K562 (cell line): ENCODE data around the gene GET4. TPM values are rescaled to one million over a fixed set of nuclear protein-coding genes. Genes with fewer than 3 reads are reported as not detected.

Experiments
- KLF13 ChIP-seq: fragments of 450-650 bp; IDR thresholded peaks from 2 replicates; pipeline ENCODE4 v1.6.1; 2016; ENCODE audit warnings: missing genetic modification characterization, low read depth, mild to moderate bottlenecking, missing compliant biosample characterization, moderate library complexity, borderline replicate concordance
- L3MBTL2 ChIP-seq: fragments of 450-650 bp; IDR thresholded peaks from 2 replicates; pipeline ENCODE4 v1.6.1; 2016; ENCODE audit warnings: mild to moderate bottlenecking, moderate library complexity
- NR2C1 ChIP-seq, 2 experiments: fragments of 450-650 bp; IDR thresholded peaks; 2 replicates each; pipeline ENCODE4 v1.6.1; 2017; ENCODE audit warnings: mild to moderate bottlenecking in 2 of 2, antibody characterized with exemption in 1 of 2, inconsistent platforms in 1 of 2, missing compliant biosample characterization in 1 of 2, missing genetic modification characterization in 1 of 2
- SLC30A9 ChIP-seq: fragments of 250-450 bp; sonication (Bioruptor Pico); IDR thresholded peaks from 2 replicates; pipeline ENCODE4 v1.8.0; 2022; ENCODE audit warnings: mild to moderate bottlenecking, moderate library complexity
- ZNF217 ChIP-seq: sonication (generic); formaldehyde crosslinking; IDR thresholded peaks from 2 replicates; pipeline ENCODE4 v1.8.0; 2022; ENCODE audit warnings: mild to moderate bottlenecking, missing genetic modification reagents
- polyA plus RNA-seq, 8 experiments: library from polyadenylated mRNA; depleted of rRNA in 4 of 8; stranded (reverse) in 5 of 8; unstranded in 3 of 8; fragments of >200 nt; fragmentation: Nextera tagmentation in 2 of 8; fragmentation: Illumina TruSeq in 1 of 8; extraction: Ambion mirVana in 2 of 8; extraction: Trizol in 1 of 8; gene quantifications; 2 replicates each; pipeline versions ENCODE4 v1.2.1 to v1.2.3, GENCODE V29; 2011 to 2014; ENCODE audit warnings: inconsistent platforms in 1 of 8, missing spikeins in 1 of 8
- total RNA-seq, 7 experiments: library from RNA; depleted of rRNA in 6 of 7; stranded (reverse); fragments of >200 nt in 6 of 7; fragmentation: Illumina TruSeq in 2 of 7; extraction: Trizol in 2 of 7; gene quantifications; 2 replicates each; pipeline versions ENCODE4 v1.2.1 to v1.2.3, GENCODE V29; 2011 to 2021; ENCODE audit warnings: low replicate concordance in 1 of 7
- TF ChIP-seq, protein P1 (sequence below): fragments of 200-600 bp; sonication (generic); IDR thresholded peaks from one replicate; pipeline ENCODE4 v1.6.1; 2012; ENCODE audit warnings: mild to moderate bottlenecking, low read depth, low read length, inconsistent platforms
- TF ChIP-seq, protein P2 (sequence below): sonication (generic); formaldehyde crosslinking; IDR thresholded peaks from 2 replicates; pipeline ENCODE4 v1.8.1; 2022; ENCODE audit warnings: missing genetic modification reagents
- TF ChIP-seq, protein P3 (sequence below): sonication (generic); formaldehyde crosslinking; IDR thresholded peaks from 2 replicates; pipeline ENCODE4 v1.8.0; 2022; ENCODE audit warnings: mild to moderate bottlenecking, missing genetic modification reagents
- TF ChIP-seq, protein P4 (sequence below): conservative IDR thresholded peaks from 2 replicates; pipeline ENCODE4 v1.6.1; 2011; ENCODE audit warnings: low read depth, mild to moderate bottlenecking, low read length; ENCODE audit not compliant: control insufficient read depth

The GET4 gene
- total and polyA plus RNA-seq, 9 of the 15 experiments (the other 6 are each of a cell fraction or from before 2014, with no cell fraction given), result 0.99 to 122 (median 40.4) TPM

DNA sequence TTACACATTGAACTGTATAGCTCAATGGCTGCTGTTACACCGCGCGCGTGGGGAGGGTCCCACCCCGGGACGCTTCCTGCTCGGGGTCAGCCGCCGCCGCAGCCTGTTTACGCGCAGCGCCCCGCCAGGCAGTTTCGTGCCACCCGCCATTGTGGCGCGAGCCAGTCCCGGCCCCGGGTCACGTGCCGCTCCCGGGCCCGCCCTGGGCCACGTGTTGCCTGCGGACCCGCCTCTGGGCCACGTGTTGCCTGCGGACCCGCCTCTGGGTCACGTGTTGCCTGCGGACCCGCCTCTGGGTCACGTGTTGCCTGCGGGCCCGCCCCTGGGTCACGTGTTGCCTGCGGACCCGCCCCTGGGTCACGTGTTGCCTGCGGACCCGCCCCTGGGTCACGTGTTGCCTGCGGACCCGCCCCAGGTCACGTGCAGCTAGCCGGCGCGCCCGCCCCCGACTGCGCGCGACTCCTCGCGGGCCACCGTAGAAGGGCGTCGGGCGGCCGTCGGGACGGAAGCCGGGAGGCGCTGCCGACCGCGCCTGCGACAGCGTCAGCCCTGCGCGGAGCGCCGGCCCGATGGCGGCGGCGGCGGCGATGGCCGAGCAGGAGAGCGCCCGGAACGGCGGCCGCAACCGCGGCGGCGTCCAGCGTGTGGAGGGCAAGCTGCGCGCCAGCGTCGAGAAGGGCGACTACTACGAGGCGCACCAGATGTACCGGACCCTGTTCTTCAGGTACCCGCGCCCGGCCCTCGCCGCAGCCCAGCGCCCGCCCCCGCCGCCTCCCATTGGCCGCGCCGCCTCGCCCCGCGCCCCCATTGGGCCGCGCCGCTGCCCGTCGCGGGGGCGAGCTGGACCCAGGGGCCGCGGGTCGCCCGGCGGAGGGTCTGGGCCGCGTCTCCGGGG lies at the start of gene GET4 (continued):
- TF ChIP-seq, protein P1, sequence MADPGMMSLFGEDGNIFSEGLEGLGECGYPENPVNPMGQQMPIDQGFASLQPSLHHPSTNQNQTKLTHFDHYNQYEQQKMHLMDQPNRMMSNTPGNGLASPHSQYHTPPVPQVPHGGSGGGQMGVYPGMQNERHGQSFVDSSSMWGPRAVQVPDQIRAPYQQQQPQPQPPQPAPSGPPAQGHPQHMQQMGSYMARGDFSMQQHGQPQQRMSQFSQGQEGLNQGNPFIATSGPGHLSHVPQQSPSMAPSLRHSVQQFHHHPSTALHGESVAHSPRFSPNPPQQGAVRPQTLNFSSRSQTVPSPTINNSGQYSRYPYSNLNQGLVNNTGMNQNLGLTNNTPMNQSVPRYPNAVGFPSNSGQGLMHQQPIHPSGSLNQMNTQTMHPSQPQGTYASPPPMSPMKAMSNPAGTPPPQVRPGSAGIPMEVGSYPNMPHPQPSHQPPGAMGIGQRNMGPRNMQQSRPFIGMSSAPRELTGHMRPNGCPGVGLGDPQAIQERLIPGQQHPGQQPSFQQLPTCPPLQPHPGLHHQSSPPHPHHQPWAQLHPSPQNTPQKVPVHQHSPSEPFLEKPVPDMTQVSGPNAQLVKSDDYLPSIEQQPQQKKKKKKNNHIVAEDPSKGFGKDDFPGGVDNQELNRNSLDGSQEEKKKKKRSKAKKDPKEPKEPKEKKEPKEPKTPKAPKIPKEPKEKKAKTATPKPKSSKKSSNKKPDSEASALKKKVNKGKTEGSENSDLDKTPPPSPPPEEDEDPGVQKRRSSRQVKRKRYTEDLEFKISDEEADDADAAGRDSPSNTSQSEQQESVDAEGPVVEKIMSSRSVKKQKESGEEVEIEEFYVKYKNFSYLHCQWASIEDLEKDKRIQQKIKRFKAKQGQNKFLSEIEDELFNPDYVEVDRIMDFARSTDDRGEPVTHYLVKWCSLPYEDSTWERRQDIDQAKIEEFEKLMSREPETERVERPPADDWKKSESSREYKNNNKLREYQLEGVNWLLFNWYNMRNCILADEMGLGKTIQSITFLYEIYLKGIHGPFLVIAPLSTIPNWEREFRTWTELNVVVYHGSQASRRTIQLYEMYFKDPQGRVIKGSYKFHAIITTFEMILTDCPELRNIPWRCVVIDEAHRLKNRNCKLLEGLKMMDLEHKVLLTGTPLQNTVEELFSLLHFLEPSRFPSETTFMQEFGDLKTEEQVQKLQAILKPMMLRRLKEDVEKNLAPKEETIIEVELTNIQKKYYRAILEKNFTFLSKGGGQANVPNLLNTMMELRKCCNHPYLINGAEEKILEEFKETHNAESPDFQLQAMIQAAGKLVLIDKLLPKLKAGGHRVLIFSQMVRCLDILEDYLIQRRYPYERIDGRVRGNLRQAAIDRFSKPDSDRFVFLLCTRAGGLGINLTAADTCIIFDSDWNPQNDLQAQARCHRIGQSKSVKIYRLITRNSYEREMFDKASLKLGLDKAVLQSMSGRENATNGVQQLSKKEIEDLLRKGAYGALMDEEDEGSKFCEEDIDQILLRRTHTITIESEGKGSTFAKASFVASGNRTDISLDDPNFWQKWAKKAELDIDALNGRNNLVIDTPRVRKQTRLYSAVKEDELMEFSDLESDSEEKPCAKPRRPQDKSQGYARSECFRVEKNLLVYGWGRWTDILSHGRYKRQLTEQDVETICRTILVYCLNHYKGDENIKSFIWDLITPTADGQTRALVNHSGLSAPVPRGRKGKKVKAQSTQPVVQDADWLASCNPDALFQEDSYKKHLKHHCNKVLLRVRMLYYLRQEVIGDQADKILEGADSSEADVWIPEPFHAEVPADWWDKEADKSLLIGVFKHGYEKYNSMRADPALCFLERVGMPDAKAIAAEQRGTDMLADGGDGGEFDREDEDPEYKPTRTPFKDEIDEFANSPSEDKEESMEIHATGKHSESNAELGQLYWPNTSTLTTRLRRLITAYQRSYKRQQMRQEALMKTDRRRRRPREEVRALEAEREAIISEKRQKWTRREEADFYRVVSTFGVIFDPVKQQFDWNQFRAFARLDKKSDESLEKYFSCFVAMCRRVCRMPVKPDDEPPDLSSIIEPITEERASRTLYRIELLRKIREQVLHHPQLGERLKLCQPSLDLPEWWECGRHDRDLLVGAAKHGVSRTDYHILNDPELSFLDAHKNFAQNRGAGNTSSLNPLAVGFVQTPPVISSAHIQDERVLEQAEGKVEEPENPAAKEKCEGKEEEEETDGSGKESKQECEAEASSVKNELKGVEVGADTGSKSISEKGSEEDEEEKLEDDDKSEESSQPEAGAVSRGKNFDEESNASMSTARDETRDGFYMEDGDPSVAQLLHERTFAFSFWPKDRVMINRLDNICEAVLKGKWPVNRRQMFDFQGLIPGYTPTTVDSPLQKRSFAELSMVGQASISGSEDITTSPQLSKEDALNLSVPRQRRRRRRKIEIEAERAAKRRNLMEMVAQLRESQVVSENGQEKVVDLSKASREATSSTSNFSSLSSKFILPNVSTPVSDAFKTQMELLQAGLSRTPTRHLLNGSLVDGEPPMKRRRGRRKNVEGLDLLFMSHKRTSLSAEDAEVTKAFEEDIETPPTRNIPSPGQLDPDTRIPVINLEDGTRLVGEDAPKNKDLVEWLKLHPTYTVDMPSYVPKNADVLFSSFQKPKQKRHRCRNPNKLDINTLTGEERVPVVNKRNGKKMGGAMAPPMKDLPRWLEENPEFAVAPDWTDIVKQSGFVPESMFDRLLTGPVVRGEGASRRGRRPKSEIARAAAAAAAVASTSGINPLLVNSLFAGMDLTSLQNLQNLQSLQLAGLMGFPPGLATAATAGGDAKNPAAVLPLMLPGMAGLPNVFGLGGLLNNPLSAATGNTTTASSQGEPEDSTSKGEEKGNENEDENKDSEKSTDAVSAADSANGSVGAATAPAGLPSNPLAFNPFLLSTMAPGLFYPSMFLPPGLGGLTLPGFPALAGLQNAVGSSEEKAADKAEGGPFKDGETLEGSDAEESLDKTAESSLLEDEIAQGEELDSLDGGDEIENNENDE, result no peak
- TF ChIP-seq, protein P2, sequence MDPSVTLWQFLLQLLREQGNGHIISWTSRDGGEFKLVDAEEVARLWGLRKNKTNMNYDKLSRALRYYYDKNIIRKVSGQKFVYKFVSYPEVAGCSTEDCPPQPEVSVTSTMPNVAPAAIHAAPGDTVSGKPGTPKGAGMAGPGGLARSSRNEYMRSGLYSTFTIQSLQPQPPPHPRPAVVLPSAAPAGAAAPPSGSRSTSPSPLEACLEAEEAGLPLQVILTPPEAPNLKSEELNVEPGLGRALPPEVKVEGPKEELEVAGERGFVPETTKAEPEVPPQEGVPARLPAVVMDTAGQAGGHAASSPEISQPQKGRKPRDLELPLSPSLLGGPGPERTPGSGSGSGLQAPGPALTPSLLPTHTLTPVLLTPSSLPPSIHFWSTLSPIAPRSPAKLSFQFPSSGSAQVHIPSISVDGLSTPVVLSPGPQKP (CRISPR knock-in tag), result no peak
- TF ChIP-seq NR2C1 (IDR thresholded peaks at IDR 0.05) (0 out of 2 replicates have a peak, but pooled peaks have one; percentile 40), NR2C1 (tag; IDR thresholded peaks at IDR 0.05) (0 out of 2 replicates have a peak, but pooled peaks have one; percentile 22), KLF13 (tag) (no peak), SLC30A9 (CRISPR knock-in tag) (no peak), L3MBTL2 (peak; percentile 82), ZNF217 (no peak)
- TF ChIP-seq, protein P3, sequence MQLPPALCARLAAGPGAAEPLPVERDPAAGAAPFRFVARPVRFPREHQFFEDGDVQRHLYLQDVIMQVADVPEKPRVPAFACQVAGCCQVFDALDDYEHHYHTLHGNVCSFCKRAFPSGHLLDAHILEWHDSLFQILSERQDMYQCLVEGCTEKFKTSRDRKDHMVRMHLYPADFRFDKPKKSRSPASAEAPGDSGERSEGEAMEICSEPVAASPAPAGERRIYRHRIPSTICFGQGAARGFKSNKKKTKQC (CRISPR knock-in tag), result peak; percentile 98
- TF ChIP-seq, protein P4, sequence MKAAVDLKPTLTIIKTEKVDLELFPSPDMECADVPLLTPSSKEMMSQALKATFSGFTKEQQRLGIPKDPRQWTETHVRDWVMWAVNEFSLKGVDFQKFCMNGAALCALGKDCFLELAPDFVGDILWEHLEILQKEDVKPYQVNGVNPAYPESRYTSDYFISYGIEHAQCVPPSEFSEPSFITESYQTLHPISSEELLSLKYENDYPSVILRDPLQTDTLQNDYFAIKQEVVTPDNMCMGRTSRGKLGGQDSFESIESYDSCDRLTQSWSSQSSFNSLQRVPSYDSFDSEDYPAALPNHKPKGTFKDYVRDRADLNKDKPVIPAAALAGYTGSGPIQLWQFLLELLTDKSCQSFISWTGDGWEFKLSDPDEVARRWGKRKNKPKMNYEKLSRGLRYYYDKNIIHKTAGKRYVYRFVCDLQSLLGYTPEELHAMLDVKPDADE, result 0 out of 2 replicates have a peak, but pooled peaks have one; percentile 34
